Spleen (tissue), 11 donors: ENCODE measurements around the gene MAPK1. TPM values are rescaled to one million over a fixed set of nuclear protein-coding genes. Genes with fewer than 3 reads are reported as not detected.

Source experiments
- DNase-seq: peaks from one replicate; pipeline ENCODE4 v3.0.0-alpha.2; 2020
- H3K27ac ChIP-seq, 8 donors: fragments of 200-600 bp; sonication (generic) in 7 of 8; 1 replicate in 4 of 8; 2 replicates in 4 of 8; pipeline versions ENCODE4 v1.5.0 to v1.8.0; 2016 to 2021; ENCODE audit warnings: inconsistent platforms in 4 of 8, mild to moderate bottlenecking in 4 of 8, moderate library complexity in 1 of 8
- H3K27me3 ChIP-seq, 7 donors: fragments of 200-600 bp; sonication (generic) in 6 of 7; replicated peaks in 1 of 7; 1 replicate in 4 of 7; 2 replicates in 3 of 7; pipeline versions ENCODE4 v1.5.0 to v1.8.0; 2016 to 2021; ENCODE audit warnings: inconsistent platforms in 3 of 7, mild to moderate bottlenecking in 1 of 7
- H3K36me3 ChIP-seq, 6 donors: fragments of 200-600 bp; sonication (generic) in 5 of 6; 1 replicate in 4 of 6; 2 replicates in 2 of 6; pipeline versions ENCODE4 v1.5.0 to v1.8.0; 2016 to 2021; ENCODE audit warnings: inconsistent platforms in 2 of 6
- H3K4me1 ChIP-seq, 6 donors: fragments of 200-600 bp; sonication (generic) in 5 of 6; 1 replicate in 3 of 6; 2 replicates in 3 of 6; pipeline versions ENCODE4 v1.5.0 to v1.8.0; 2016 to 2021; ENCODE audit warnings: inconsistent platforms in 3 of 6
- H3K4me3 ChIP-seq, 8 donors: fragments of 200-600 bp; sonication (generic) in 7 of 8; 1 replicate in 4 of 8; 2 replicates in 4 of 8; pipeline versions ENCODE4 v1.5.0 to v1.8.0; 2016 to 2021; ENCODE audit warnings: inconsistent platforms in 4 of 8, mild to moderate bottlenecking in 4 of 8, moderate library complexity in 2 of 8
- H3K9me3 ChIP-seq, 8 donors: fragments of 200-600 bp; sonication (generic) in 7 of 8; 1 replicate in 4 of 8; 2 replicates in 4 of 8; pipeline versions ENCODE4 v1.5.0 to v1.8.0; 2016 to 2021; ENCODE audit warnings: inconsistent platforms in 4 of 8
- CTCF ChIP-seq, 11 experiments: fragments of 200-600 bp in 7 of 11; fragments of 450-650 bp in 4 of 11; sonication (generic) in 4 of 11; IDR thresholded peaks in 8 of 11; conservative IDR thresholded peaks in 3 of 11; 1 replicate in 7 of 11; 2 replicates in 4 of 11; pipeline versions ENCODE4 v1.4.0 to v1.8.0; 2016 to 2021; ENCODE audit warnings: antibody characterized with exemption in 11 of 11, inconsistent platforms in 4 of 11, mild to moderate bottlenecking in 1 of 11
- POLR2A ChIP-seq, 3 donors: fragments of 450-650 bp; IDR thresholded peaks; one replicate each; pipeline ENCODE4 v1.5.1; 2017; ENCODE audit warnings: antibody characterized with exemption in 3 of 3, mild to moderate bottlenecking in 1 of 3
- POLR2AphosphoS5 ChIP-seq, 3 donors: sonication (generic); formaldehyde crosslinking; IDR thresholded peaks; one replicate each; pipeline ENCODE4 v1.5.1; 2017; ENCODE audit warnings: antibody characterized with exemption in 3 of 3
- WGBS, 5 donors: extraction: QIAGEN DNeasy Blood & Tissue Kit in 3 of 5; methylation state at CpG; one replicate each; pipeline versions ENCODE4 v1.1.5 to v1.1.7; 2013 to 2018; 5-methylcytosine and 5-hydroxymethylcytosine counted together
- intact Hi-C: fragments of 100-400 bp; cut with DNase I; formaldehyde crosslinking; loops from one replicate; pipeline ENCODE4 v1.15.0; 2023; ENCODE audit warnings: low total_unique reads
- polyA plus RNA-seq, 3 donors: library from polyadenylated mRNA; stranded (reverse); fragments of 200-250 nt; gene quantifications; one replicate each; pipeline ENCODE4 v1.2.1, GENCODE V29; 2013
- total RNA-seq, 7 donors: library from RNA; depleted of rRNA in 3 of 7; stranded (reverse); fragments of >200 nt in 3 of 7; fragmentation: NEBNext Ultra II Directional in 4 of 7; extraction: Animal tissue kit (Norgen Biotek cat#: 25700) in 4 of 7; gene quantifications; one replicate each; pipeline versions ENCODE4 v1.1.0 to v1.2.1, GENCODE V29; 2016 to 2021
- donor health status: healthy with polysubstance abuse.
- donor health status: DM: no; HTN: no; CAD: no; lungs with moderate emphysema.
- donor health status: DM: no; HTN: no; CAD: no.
- donor health status: Bipolar disorder and iron deficiency.
- donor health status: healthy.
- donor health status: DM: no; HTN: no; CAD: no.
- donor health status: DM: yes; HTN: yes; CAD: no.

MAPK1 gene
- total and polyA plus RNA-seq, 10 donors: 11.6 to 165 (median 106) TPM

DNA sequence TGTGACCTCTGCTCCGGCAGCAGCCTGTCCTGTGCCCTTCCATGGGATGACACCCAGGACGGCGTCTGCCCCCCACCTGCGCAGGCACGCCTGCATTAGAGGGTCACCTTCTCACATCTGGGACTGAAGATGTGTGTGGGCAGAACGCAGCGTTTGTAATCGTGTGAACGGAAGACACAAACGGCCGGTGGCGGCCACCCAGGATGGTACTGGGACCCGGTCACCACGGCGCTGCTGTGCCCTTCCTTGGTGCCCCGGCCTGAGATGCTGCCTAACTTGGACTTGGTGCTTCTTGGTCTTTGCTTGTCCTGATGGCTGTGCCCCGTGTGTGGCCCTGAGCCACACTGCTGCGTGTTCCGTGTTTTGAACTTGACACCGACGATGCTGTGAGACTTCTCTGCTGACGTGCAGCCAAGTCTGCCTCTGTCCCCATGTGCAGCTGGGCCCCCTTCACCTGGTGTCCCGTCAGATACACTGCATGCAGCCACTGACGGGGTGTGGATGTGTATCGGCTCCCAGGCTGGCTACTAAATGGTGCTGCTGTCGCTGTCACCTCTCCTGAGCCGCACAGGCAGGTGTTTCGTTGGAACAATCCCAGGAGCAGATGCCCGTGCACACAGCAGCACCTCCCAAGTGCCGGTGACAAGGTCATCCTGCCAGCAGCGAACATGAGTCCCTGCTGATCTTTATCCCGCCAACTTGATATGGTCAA is 153.2 kb downstream of the MAPK1 start:
- no peak for DNase-seq

DNA sequence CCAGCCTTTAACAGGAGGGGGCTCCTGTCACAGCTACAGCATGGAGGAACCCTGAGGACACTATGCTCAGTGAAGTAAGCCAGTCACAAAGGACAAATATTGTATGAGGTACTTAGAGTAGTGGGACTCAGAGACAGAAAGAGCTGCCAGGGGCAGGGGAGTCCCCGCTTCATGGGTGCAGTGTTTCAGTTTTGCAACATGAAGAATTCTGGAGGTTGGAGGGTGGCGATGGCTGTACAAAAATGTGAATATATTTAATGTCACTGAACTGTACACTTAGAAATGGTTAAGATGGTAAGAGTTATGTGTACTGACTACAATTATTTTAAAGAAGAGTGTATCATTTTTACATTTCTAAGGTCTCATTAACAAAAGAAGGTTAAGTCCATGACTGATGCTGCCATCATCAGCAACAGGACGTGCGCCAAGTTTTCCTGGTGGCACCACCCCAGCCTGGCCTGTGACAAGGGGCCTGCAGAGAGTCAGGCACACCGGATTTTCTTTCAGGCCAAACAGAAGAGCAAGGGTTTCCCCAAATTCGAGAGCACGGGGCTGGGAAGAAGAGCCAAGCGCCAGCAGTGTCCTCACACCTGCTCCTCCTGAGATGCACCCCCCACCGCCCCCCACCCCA is 153.9 kb downstream of the MAPK1 start:
- Histone ChIP-seq H3K27me3 (no peaks in the 10 kb centered on the region), H3K36me3 (peaks cover 0 to 20% (median 7%) of the 10 kb centered on the region in 6 donors), H3K4me3 (peak overlapping the region in 1 of 8 donors; percentile 21), H3K9me3 (no peaks in the 10 kb centered on the region), H3K27ac (peak overlapping the region in 1 of 8 donors; percentile 37), H3K4me1 (peaks cover 6 to 13% (median 9%) of the 10 kb centered on the region in 6 donors)
- DNase-seq: no peak
- intact Hi-C loops: loop anchor here (5.0 kb wide), 2 partner anchors 224 to 239 kb away; partner anchors contain the start of gene PPM1F
- WGBS, 5 donors: 66 to 83% (median 79%) methylated on average over 8 to 9 of the region's 9 CpGs
- TF ChIP-seq CTCF (IDR thresholded peaks at IDR 0.05 in 8 of 11, conservative IDR thresholded peaks at IDR 0.05 in 3 of 11) (peak in 2 of 11 experiments; percentile 0 to 2), POLR2A (IDR thresholded peaks at IDR 0.05) (no peak), POLR2AphosphoS5 (IDR thresholded peaks at IDR 0.05) (no peak)

More for the DNA sequence above, 153.2 kb downstream of the MAPK1 start:
- H3K4me1 ChIP-seq: peaks cover 6 to 18% (median 11%) of the 10 kb centered on the region in 6 donors
- H3K27ac ChIP-seq: no peak overlapping the region
- H3K27me3 ChIP-seq: no peaks in the 10 kb centered on the region
- intact Hi-C loops: loop anchor here (5.0 kb wide), 2 partner anchors 223 to 238 kb away; partner anchors contain the start of gene PPM1F
- peaks cover 0 to 15% (median 5%) of the 10 kb centered on the region in 6 donors for H3K36me3 ChIP-seq
- no peaks in the 10 kb centered on the region for H3K9me3 ChIP-seq
- no peak overlapping the region for H3K4me3 ChIP-seq
- WGBS, 5 donors: 85 to 94% (median 92%) methylated on average over 29 to 32 of the region's 32 CpGs
- TF ChIP-seq POLR2AphosphoS5 (IDR thresholded peaks at IDR 0.05): peak in 1 of 3 donors; percentile 12
- TF ChIP-seq POLR2A (IDR thresholded peaks at IDR 0.05): no peak
- TF ChIP-seq CTCF (IDR thresholded peaks at IDR 0.05 in 8 of 11, conservative IDR thresholded peaks at IDR 0.05 in 3 of 11): no peak

DNA sequence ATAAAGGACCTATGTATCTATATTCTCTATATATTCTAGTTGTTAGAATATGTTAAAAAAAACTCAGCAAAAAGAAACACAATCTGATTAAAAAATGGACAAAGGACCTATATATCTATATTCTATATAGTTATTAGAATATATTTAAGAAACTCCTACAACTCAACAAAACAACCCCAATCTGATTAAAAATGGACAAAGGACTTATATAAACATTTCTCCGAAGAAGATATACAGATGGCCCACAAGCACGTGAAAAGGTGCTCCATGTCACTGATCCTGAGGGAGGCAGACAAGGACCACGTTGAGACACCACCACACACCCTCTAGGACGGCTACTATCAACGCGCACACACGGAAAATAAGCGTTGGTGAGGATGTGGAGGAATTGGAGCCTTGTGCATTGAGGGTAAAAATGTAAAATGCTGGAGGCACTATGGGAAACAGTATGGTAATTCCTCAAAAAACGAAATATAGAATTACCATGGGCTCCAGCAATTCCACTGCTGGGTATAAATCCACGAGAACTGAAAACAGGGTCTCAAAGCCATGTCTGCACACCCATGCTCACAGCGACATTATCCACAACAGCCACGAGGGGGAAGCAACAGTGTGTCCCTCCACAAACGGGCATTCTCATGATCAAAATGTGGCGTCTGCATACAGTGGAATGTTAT is 154.6 kb downstream of the MAPK1 start:
- Histone ChIP-seq H3K36me3 (peaks cover 0 to 21% (median 7%) of the 10 kb centered on the region in 6 donors), H3K27ac (peak overlapping the region in 1 of 8 donors; percentile 37), H3K27me3 (no peaks in the 10 kb centered on the region), H3K4me3 (peak overlapping the region in 1 of 8 donors; percentile 21), H3K9me3 (no peaks in the 10 kb centered on the region), H3K4me1 (peaks cover 6 to 13% (median 9%) of the 10 kb centered on the region in 6 donors)
- DNase-seq: no peak
- 26 to 39% (median 31%) methylated on average over 14 of the region's 14 CpGs for WGBS, 5 donors
- TF ChIP-seq POLR2AphosphoS5 (IDR thresholded peaks at IDR 0.05) (peak in 1 of 3 donors; percentile 62), POLR2A (IDR thresholded peaks at IDR 0.05) (no peak), CTCF (IDR thresholded peaks at IDR 0.05 in 8 of 11, conservative IDR thresholded peaks at IDR 0.05 in 3 of 11) (peak; percentile 71 to 87 (median 84))
- intact Hi-C loops: loop anchor here (5.0 kb wide), 2 partner anchors 224 to 239 kb away; partner anchors contain the start of gene PPM1F
